H1 (cell line): ENCODE data around the gene STXBP6. TPM values are rescaled to one million over a fixed set of nuclear protein-coding genes. Genes with fewer than 3 reads are reported as not detected.

Experiments used
- CTCF ChIA-PET: fragments of 300-600 bp; sonication (Branson Sonifier 250); formaldehyde crosslinking; loops from one replicate; lab custom pipeline; 2021; ENCODE audit not compliant: partially characterized antibody; lab: Charles Lee
- POLR2A ChIA-PET: fragments of 300-600 bp; sonication (Branson Sonifier 250); formaldehyde crosslinking; loops from one replicate; lab custom pipeline; 2021; ENCODE audit warnings: inconsistent platforms; ENCODE audit not compliant: partially characterized antibody; lab: Charles Lee
- DNase-seq, 2 experiments: peaks; one replicate each; pipeline versions ENCODE4 v3.0.0 to v3.0.0-alpha.2; 2010 to 2022; ENCODE audit warnings: low spot score in 2 of 2, low read depth in 1 of 2, mixed read lengths in 1 of 2
- FAIRE-seq: peaks from 2 replicates; lab custom pipeline; 2011; peaks lifted over from hg19 to GRCh38; lab: Jason Lieb, UNC
- H2AFZ ChIP-seq: 2 replicates; pipeline ENCODE4 v1.8.1; 2012; ENCODE audit warnings: low read length, inconsistent platforms
- H2AK5ac ChIP-seq: 2 replicates; pipeline ENCODE4 v1.6.1; 2013; ENCODE audit warnings: low read depth, low read length
- H2BK120ac ChIP-seq: replicated peaks from 2 replicates; pipeline ENCODE3; 2013; ENCODE audit warnings: low read depth, low read length, inconsistent platforms
- H2BK12ac ChIP-seq: 2 replicates; pipeline ENCODE4 v1.6.1; 2013; ENCODE audit warnings: low read depth, low read length
- H2BK15ac ChIP-seq: 2 replicates; pipeline ENCODE4 v1.6.1; 2013; ENCODE audit warnings: low read length
- H2BK20ac ChIP-seq: 2 replicates; pipeline ENCODE4 v1.6.1; 2013; ENCODE audit warnings: low read length
- H2BK5ac ChIP-seq: 2 replicates; pipeline ENCODE4 v1.6.1; 2013; ENCODE audit warnings: low read depth, low read length
- H3K14ac ChIP-seq: 2 replicates; pipeline ENCODE4 v1.6.1; 2013; ENCODE audit warnings: inconsistent platforms; ENCODE audit not compliant: insufficient read length
- H3K18ac ChIP-seq: 2 replicates; pipeline ENCODE4 v1.6.1; 2013; ENCODE audit warnings: low read length; ENCODE audit errors: extremely low read depth
- H3K23ac ChIP-seq: 2 replicates; pipeline ENCODE4 v1.6.1; 2013; ENCODE audit warnings: inconsistent platforms; ENCODE audit not compliant: insufficient read length
- H3K23me2 ChIP-seq: 2 replicates; pipeline ENCODE4 v1.6.1; 2013; ENCODE audit warnings: low read depth, low read length
- H3K27ac ChIP-seq: 2 replicates; pipeline ENCODE4 v1.6.1; 2011; ENCODE audit warnings: low read depth, low read length, inconsistent platforms
- H3K27me3 ChIP-seq, 4 experiments: replicated peaks in 1 of 4; 1 replicate in 1 of 4; 2 replicates in 3 of 4; pipeline versions ENCODE4 v1.6.1 to v1.8.1; 2011 to 2013; ENCODE audit warnings: low read length in 3 of 4, mild to moderate bottlenecking in 3 of 4, inconsistent platforms in 2 of 4, mixed read lengths in 2 of 4, moderate library complexity in 1 of 4; ENCODE audit not compliant: control insufficient read depth in 3 of 4, insufficient read depth in 3 of 4; ENCODE audit errors: extremely low read depth in 1 of 4
- H3K36me3 ChIP-seq, 4 experiments: 2 replicates each; pipeline versions ENCODE4 v1.6.1 to v1.8.1; 2011 to 2013; ENCODE audit warnings: mild to moderate bottlenecking in 4 of 4, low read length in 3 of 4, moderate library complexity in 2 of 4, control low read depth in 1 of 4, inconsistent platforms in 1 of 4; ENCODE audit not compliant: insufficient read depth in 4 of 4, control insufficient read depth in 2 of 4
- H3K4ac ChIP-seq: replicated peaks from 2 replicates; pipeline ENCODE3; 2013; ENCODE audit warnings: low read length, low read depth, mixed read lengths, inconsistent platforms; ENCODE audit not compliant: insufficient read length
- H3K4me1 ChIP-seq, 4 experiments: replicated peaks in 1 of 4; 1 replicate in 1 of 4; 2 replicates in 3 of 4; pipeline versions ENCODE4 v1.6.1 to v1.8.1; 2011 to 2013; ENCODE audit warnings: low read length in 3 of 4, inconsistent platforms in 2 of 4, mixed read lengths in 1 of 4; ENCODE audit not compliant: insufficient read depth in 4 of 4, control insufficient read depth in 3 of 4
- H3K4me2 ChIP-seq, 2 experiments: 2 replicates each; pipeline versions ENCODE4 v1.6.1 to v1.8.1; 2011 to 2013; ENCODE audit warnings: low read depth in 2 of 2, low read length in 2 of 2, control low read depth in 1 of 2, inconsistent platforms in 1 of 2, mild to moderate bottlenecking in 1 of 2; ENCODE audit not compliant: insufficient read depth in 1 of 2
- H3K4me3 ChIP-seq, 4 experiments: fragments of 200-600, 300-600 bp in 1 of 4; sonication (generic), shearing (Covaris generic), sonication (Bioruptor Twin) in 1 of 4; 2 replicates each; pipeline versions ENCODE4 v1.5.1 to v1.8.1; 2011 to 2016; ENCODE audit warnings: low read length in 4 of 4, low read depth in 3 of 4, control low read depth in 2 of 4, inconsistent platforms in 2 of 4, mild to moderate bottlenecking in 2 of 4, mixed read lengths in 1 of 4, moderate library complexity in 1 of 4; ENCODE audit not compliant: insufficient read depth in 2 of 4; ENCODE audit errors: extremely low read depth in 1 of 4
- H3K56ac ChIP-seq: replicated peaks from 2 replicates; pipeline ENCODE3; 2013; ENCODE audit warnings: low read depth, mild to moderate bottlenecking, mixed read lengths, low read length, inconsistent platforms; ENCODE audit not compliant: insufficient read length
- H3K79me1 ChIP-seq: 2 replicates; pipeline ENCODE4 v1.6.1; 2013; ENCODE audit warnings: low read depth, low read length, control low read depth
- H3K79me2 ChIP-seq, 2 experiments: 2 replicates each; pipeline versions ENCODE4 v1.6.1 to v1.8.1; 2012 to 2013; ENCODE audit warnings: low read length in 2 of 2, mild to moderate bottlenecking in 2 of 2, inconsistent platforms in 1 of 2; ENCODE audit not compliant: insufficient read depth in 2 of 2, control insufficient read depth in 1 of 2
- H3K9ac ChIP-seq, 4 experiments: replicated peaks in 1 of 4; 1 replicate in 1 of 4; 2 replicates in 3 of 4; pipeline versions ENCODE4 v1.6.1 to v1.8.1; 2011 to 2013; ENCODE audit warnings: low read depth in 3 of 4, low read length in 3 of 4, control low read depth in 2 of 4, mild to moderate bottlenecking in 2 of 4, moderate library complexity in 2 of 4, inconsistent platforms in 1 of 4; ENCODE audit errors: extremely low read depth in 1 of 4
- H3K9me3 ChIP-seq, 2 experiments: 2 replicates each; pipeline versions ENCODE4 v1.6.1 to v1.8.1; 2012 to 2013; ENCODE audit warnings: mild to moderate bottlenecking in 2 of 2, moderate library complexity in 2 of 2, control low read depth in 1 of 2, inconsistent platforms in 1 of 2, low read depth in 1 of 2, low read length in 1 of 2, mixed read lengths in 1 of 2; ENCODE audit not compliant: insufficient read depth in 2 of 2
- H4K20me1 ChIP-seq, 2 experiments: replicated peaks in 1 of 2; 2 replicates each; pipeline versions ENCODE3 to v1.8.1; 2011 to 2013; ENCODE audit warnings: inconsistent platforms in 2 of 2, low read length in 2 of 2, mild to moderate bottlenecking in 1 of 2; ENCODE audit not compliant: insufficient read depth in 2 of 2, control insufficient read depth in 1 of 2
- H4K5ac ChIP-seq: 2 replicates; pipeline ENCODE4 v1.6.1; 2013; ENCODE audit warnings: low read length, low read depth, mixed read lengths, inconsistent platforms; ENCODE audit not compliant: insufficient read length
- H4K8ac ChIP-seq: 2 replicates; pipeline ENCODE4 v1.8.0; 2013; ENCODE audit warnings: mild to moderate bottlenecking, moderate library complexity, low read length, inconsistent platforms; ENCODE audit not compliant: insufficient read depth; ENCODE audit errors: extremely low read depth
- H4K91ac ChIP-seq: replicated peaks from 2 replicates; pipeline ENCODE3; 2013; ENCODE audit warnings: low read length, mixed read lengths, inconsistent platforms; ENCODE audit not compliant: insufficient read length
- ASH2L ChIP-seq: fragments of 200-600, 300-600 bp; sonication (generic); IDR thresholded peaks from one replicate; pipeline ENCODE4 v1.7.1; 2017; ENCODE audit warnings: low read length
- CBX8 ChIP-seq: fragments of 300-800, 300-1000 bp; sonication (generic); IDR thresholded peaks from 2 replicates; pipeline ENCODE4 v1.7.1; 2016; ENCODE audit warnings: low read depth, low read length, borderline replicate concordance
- CEBPB ChIP-seq: IDR thresholded peaks from 2 replicates; pipeline ENCODE4 v1.6.1; 2012; ENCODE audit warnings: low read depth, low read length
- CHD1 ChIP-seq: IDR thresholded peaks from 2 replicates; pipeline ENCODE4 v1.6.1; 2012; ENCODE audit warnings: low read depth, low read length, improper control_type of control experiment
- CTBP2 ChIP-seq: IDR thresholded peaks from 2 replicates; pipeline ENCODE4 v1.7.0; 2011; ENCODE audit warnings: borderline replicate concordance, mild to moderate bottlenecking, moderate library complexity, mixed read lengths, low read length; ENCODE audit not compliant: insufficient read depth, insufficient read length
- KDM5A ChIP-seq: fragments of 200-600 bp; IDR thresholded peaks from 2 replicates; pipeline ENCODE4 v1.7.1; 2012; ENCODE audit warnings: mild to moderate bottlenecking, low read length, inconsistent platforms, mixed read lengths
- SIX5 ChIP-seq: IDR thresholded peaks from 2 replicates; pipeline ENCODE4 v1.6.1; 2011; ENCODE audit warnings: mild to moderate bottlenecking, low read depth, low read length
- SP2 ChIP-seq: IDR thresholded peaks from 2 replicates; pipeline ENCODE4 v1.6.1; 2012; ENCODE audit warnings: mild to moderate bottlenecking, low read length, inconsistent platforms
- SP4 ChIP-seq: IDR thresholded peaks from 2 replicates; pipeline ENCODE4 v1.6.1; 2012; ENCODE audit warnings: low read length, inconsistent platforms
- SRF ChIP-seq: IDR thresholded peaks from 2 replicates; pipeline ENCODE4 v1.6.1; 2011; ENCODE audit warnings: mild to moderate bottlenecking, low read depth, low read length, moderate library complexity
- TCF12 ChIP-seq: IDR thresholded peaks from 2 replicates; pipeline ENCODE4 v1.6.1; 2011; ENCODE audit warnings: low read depth, mild to moderate bottlenecking, low read length
- TEAD4 ChIP-seq: IDR thresholded peaks from 2 replicates; pipeline ENCODE4 v1.6.1; 2012; ENCODE audit warnings: low read depth, low read length, inconsistent platforms, mixed read lengths
- WGBS, 2 experiments: shearing (Covaris generic) in 1 of 2; methylation state at CpG; one replicate each; pipeline versions ENCODE4 v1.1.6 to v1.1.7; 2013 to 2015; ENCODE audit warnings: low lambda C conversion rate in 2 of 2, mixed read lengths in 2 of 2, inconsistent platforms in 1 of 2, low coverage in 1 of 2, missing lambda C conversion rate in 1 of 2; ENCODE audit not compliant: insufficient replicate concordance in 2 of 2, insufficient coverage in 1 of 2, insufficient read length in 1 of 2; ENCODE audit errors: extremely low coverage in 1 of 2, missing lambda C conversion rate in 1 of 2; 5-methylcytosine and 5-hydroxymethylcytosine counted together
- polyA plus RNA-seq, 7 experiments: library from polyadenylated mRNA; depleted of rRNA in 3 of 7; stranded (reverse) in 5 of 7; unstranded in 2 of 7; fragments of >200 nt in 5 of 7; fragments of 200-250 nt in 2 of 7; gene quantifications; 1 replicate in 5 of 7; 2 replicates in 1 of 7; 4 replicates in 1 of 7; pipeline versions ENCODE4 v1.2.1 to v1.2.3, GENCODE V29; 2011 to 2013; ENCODE audit warnings: missing spikeins in 2 of 7, mixed read lengths in 2 of 7
- total RNA-seq: library from RNA; stranded (reverse); fragmentation: NEBNext Ultra II Directional; extraction: Animal tissue kit (Norgen Biotek cat#: 25700); gene quantifications from 2 replicates; pipeline ENCODE4 v1.2.1, GENCODE V29; 2021

The STXBP6 gene
- total and polyA plus RNA-seq, 2 of the 8 experiments (the other 6 are each of a cell fraction or from before 2014, with no cell fraction given): 9.4 to 18.1 TPM

- no peak for FAIRE-seq
- no peaks in the 10 kb centered on the region for H3K9me3 ChIP-seq
- POLR2A ChIA-PET: no interaction called here
Observed at GRCh38 chr14:24783791-24784190, 266.2 kb downstream of the STXBP6 start.

More at GRCh38 chr14:24783791-24784190, 266.2 kb downstream of the STXBP6 start:
- Histone ChIP-seq H2BK20ac (no peak overlapping the region), H4K91ac (no peak overlapping the region), H3K79me2 (no peaks in the 10 kb centered on the region), H3K23me2 (no peaks in the 10 kb centered on the region; the same call in 1 of the 2 replicates), H3K4me2 (no peak overlapping the region), H4K5ac (no peak overlapping the region), H3K9ac (no peak overlapping the region), H2AFZ (no peak overlapping the region), H3K27ac (no peak overlapping the region), H3K23ac (no peak overlapping the region), H3K14ac (no peak overlapping the region), H3K27me3 (no peaks in the 10 kb centered on the region), H2AK5ac (no peak overlapping the region), H3K4me3 (no peak overlapping the region), H3K56ac (no peak overlapping the region), H3K36me3 (no peaks in the 10 kb centered on the region), H2BK12ac (no peak overlapping the region), H2BK5ac (no peak overlapping the region), H3K18ac (no peak overlapping the region), H4K20me1 (no peaks in the 10 kb centered on the region), H2BK120ac (no peak overlapping the region), H3K4me1 (no peaks in the 10 kb centered on the region), H3K79me1 (no peaks in the 10 kb centered on the region), H3K4ac (no peak overlapping the region), H2BK15ac (no peak overlapping the region), H4K8ac (no peak overlapping the region)
- CTCF ChIA-PET: interaction anchor here (1.0 kb wide), 1 partner anchor 10 kb away, joined by 4 read pairs; no protein-coding TSS in a partner anchor
- 92% methylated on average over 1 of the region's 1 CpG; no CpG with 5 or more reads in 1 of the 2 experiments for WGBS, 2 experiments
- TF ChIP-seq SP2 (no peak), TCF12 (no peak), TEAD4 (no peak), KDM5A (no peak), CHD1 (no peak), SP4 (no peak), SRF (no peak), ASH2L (no peak), CTBP2 (no peak), CEBPB (no peak), SIX5 (no peak), CBX8 (no peak)
- DNase-seq: no peak
